OCI-LY7 (cell line): ENCODE measurements around the gene KLHL3.

Experiments
- EZH2phosphoT487 ChIP-seq: fragments of 200-600 bp; sonication (generic); IDR thresholded peaks from 2 replicates; pipeline ENCODE4 v1.6.1; 2018; ENCODE audit warnings: low read depth, borderline replicate concordance, mild to moderate bottlenecking, mixed run types, antibody characterized with exemption, low read length, moderate library complexity, mixed read lengths
- TF ChIP-seq, protein P1 (sequence below): fragments of 200-600 bp; sonication (generic); conservative IDR thresholded peaks from 2 replicates; pipeline ENCODE4 v1.5.1; 2014; ENCODE audit warnings: mild to moderate bottlenecking, antibody characterized with exemption, low read length, moderate library complexity, mixed read lengths

GRCh38 chr5:137706841-137707240, 29.0 kb downstream of the KLHL3 start:
- TF ChIP-seq, protein P1, sequence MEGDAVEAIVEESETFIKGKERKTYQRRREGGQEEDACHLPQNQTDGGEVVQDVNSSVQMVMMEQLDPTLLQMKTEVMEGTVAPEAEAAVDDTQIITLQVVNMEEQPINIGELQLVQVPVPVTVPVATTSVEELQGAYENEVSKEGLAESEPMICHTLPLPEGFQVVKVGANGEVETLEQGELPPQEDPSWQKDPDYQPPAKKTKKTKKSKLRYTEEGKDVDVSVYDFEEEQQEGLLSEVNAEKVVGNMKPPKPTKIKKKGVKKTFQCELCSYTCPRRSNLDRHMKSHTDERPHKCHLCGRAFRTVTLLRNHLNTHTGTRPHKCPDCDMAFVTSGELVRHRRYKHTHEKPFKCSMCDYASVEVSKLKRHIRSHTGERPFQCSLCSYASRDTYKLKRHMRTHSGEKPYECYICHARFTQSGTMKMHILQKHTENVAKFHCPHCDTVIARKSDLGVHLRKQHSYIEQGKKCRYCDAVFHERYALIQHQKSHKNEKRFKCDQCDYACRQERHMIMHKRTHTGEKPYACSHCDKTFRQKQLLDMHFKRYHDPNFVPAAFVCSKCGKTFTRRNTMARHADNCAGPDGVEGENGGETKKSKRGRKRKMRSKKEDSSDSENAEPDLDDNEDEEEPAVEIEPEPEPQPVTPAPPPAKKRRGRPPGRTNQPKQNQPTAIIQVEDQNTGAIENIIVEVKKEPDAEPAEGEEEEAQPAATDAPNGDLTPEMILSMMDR: no peak
- no peak for TF ChIP-seq EZH2phosphoT487
